ENCODE results near the gene FANCI.

- no peak for TF ChIP-seq POLR2A (IDR thresholded peaks at IDR 0.05)
- no peak for TF ChIP-seq CTCF (IDR thresholded peaks at IDR 0.05)
Observed at GRCh38 chr15:89195836-89196235, 47.9 kb upstream of the FANCI start.

All from body of pancreas (tissue), 4 donors.